ENCODE measurements around the gene NIM1K. TPM values are rescaled to one million over a fixed set of nuclear protein-coding genes. Genes with fewer than 3 reads are reported as not detected.
A peak's percentile ranks its signal among the peaks of the same experiment; 100 is the strongest.

Gene NIM1K
- total and polyA plus RNA-seq, 2 donors from 2014 or later = 0.32 to 0.60 TPM

DNA sequence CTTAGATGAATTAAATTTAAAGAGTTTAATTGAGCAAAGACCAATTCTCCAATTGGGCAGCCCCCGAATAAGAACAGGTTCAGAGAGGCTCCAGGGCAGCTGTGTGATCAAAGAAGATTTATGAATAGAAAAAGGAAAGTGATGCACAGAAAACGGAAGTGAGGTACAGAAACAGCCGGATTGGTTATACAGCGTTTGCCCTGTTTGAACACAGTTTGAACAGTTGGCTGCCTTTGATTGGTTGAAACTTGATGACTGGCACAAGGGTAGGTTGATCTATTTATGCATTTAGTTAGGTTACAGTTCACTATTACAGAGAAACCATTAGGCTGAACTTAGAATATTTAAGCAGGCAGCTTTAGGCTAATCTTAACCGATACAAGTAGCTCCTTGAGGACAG is 29.5 kb downstream of the NIM1K start:
- no peaks in the 10 kb centered on the region for H3K9me3 ChIP-seq (ENCODE audit: control insufficient read depth in 2 of 3, insufficient read depth in 1 of 3, low read length in 3 of 3)
- DNase-seq = no peak
- H3K27ac ChIP-seq (ENCODE audit: low read depth in 2 of 2, low read length in 2 of 2) = no peak overlapping the region
- H3K4me3 ChIP-seq (ENCODE audit: low read length in 3 of 3) = no peak overlapping the region
- no peak for FAIRE-seq
- H3K36me3 ChIP-seq (ENCODE audit: control insufficient read depth in 2 of 3, insufficient read depth in 3 of 3, low read length in 3 of 3) = no peaks in the 10 kb centered on the region
- no peaks in the 10 kb centered on the region for H3K27me3 ChIP-seq (ENCODE audit: control insufficient read depth, insufficient read depth, low read length)
- intact Hi-C loops (cut with DNase I) = no loop called here
- TF ChIP-seq CTCF (IDR thresholded peaks at IDR 0.05; ENCODE audit: borderline replicate concordance, extremely low read depth, insufficient read depth) = no peak
- H3K4me1 ChIP-seq (ENCODE audit: control insufficient read depth in 2 of 3, insufficient read depth in 2 of 3, low read depth in 1 of 3, low read length in 3 of 3) = no peaks in the 10 kb centered on the region
- no peak overlapping the region for H3K9ac ChIP-seq (ENCODE audit: low read length in 3 of 3)

- no peak overlapping the region for H3K4me3 ChIP-seq (ENCODE audit: low read length in 3 of 3)
- no peaks in the 10 kb centered on the region for H3K4me1 ChIP-seq (ENCODE audit: control insufficient read depth in 2 of 3, insufficient read depth in 2 of 3, low read depth in 1 of 3, low read length in 3 of 3)
- no peak for FAIRE-seq
- TF ChIP-seq CTCF (IDR thresholded peaks at IDR 0.05; ENCODE audit: borderline replicate concordance, extremely low read depth, insufficient read depth) = no peak
- H3K9me3 ChIP-seq (ENCODE audit: control insufficient read depth in 2 of 3, insufficient read depth in 1 of 3, low read length in 3 of 3) = no peaks in the 10 kb centered on the region
- no peaks in the 10 kb centered on the region for H3K27me3 ChIP-seq (ENCODE audit: control insufficient read depth, insufficient read depth, low read length)
- H3K9ac ChIP-seq (ENCODE audit: low read length in 3 of 3) = no peak overlapping the region
- DNase-seq = no peak
- H3K27ac ChIP-seq (ENCODE audit: low read depth in 2 of 2, low read length in 2 of 2) = no peak overlapping the region
- no peaks in the 10 kb centered on the region for H3K36me3 ChIP-seq (ENCODE audit: control insufficient read depth in 2 of 3, insufficient read depth in 3 of 3, low read length in 3 of 3)
- intact Hi-C loops (cut with DNase I) = no loop called here
Measured at GRCh38 chr5:43225649-43226245, 33.7 kb downstream of the NIM1K start.

- Histone ChIP-seq H3K27ac (ENCODE audit: low read depth in 2 of 2, low read length in 2 of 2) (no peak overlapping the region), H3K4me3 (ENCODE audit: low read length in 3 of 3) (no peak overlapping the region), H3K36me3 (ENCODE audit: control insufficient read depth in 2 of 3, insufficient read depth in 3 of 3, low read length in 3 of 3) (no peaks in the 10 kb centered on the region), H3K9ac (ENCODE audit: low read length in 3 of 3) (no peak overlapping the region), H3K27me3 (ENCODE audit: control insufficient read depth, insufficient read depth, low read length) (no peaks in the 10 kb centered on the region), H3K9me3 (ENCODE audit: control insufficient read depth in 2 of 3, insufficient read depth in 1 of 3, low read length in 3 of 3) (no peaks in the 10 kb centered on the region), H3K4me1 (ENCODE audit: control insufficient read depth in 2 of 3, insufficient read depth in 2 of 3, low read depth in 1 of 3, low read length in 3 of 3) (no peaks in the 10 kb centered on the region)
- peak in 1 of 5 donors; percentile 40 for DNase-seq
- TF ChIP-seq CTCF (IDR thresholded peaks at IDR 0.05; ENCODE audit: borderline replicate concordance, extremely low read depth, insufficient read depth) = peak; percentile 36
- FAIRE-seq = no peak
- intact Hi-C loops (cut with DNase I) = no loop called here
Measured at GRCh38 chr5:43227655-43228054, 35.6 kb downstream of the NIM1K start.

DNA sequence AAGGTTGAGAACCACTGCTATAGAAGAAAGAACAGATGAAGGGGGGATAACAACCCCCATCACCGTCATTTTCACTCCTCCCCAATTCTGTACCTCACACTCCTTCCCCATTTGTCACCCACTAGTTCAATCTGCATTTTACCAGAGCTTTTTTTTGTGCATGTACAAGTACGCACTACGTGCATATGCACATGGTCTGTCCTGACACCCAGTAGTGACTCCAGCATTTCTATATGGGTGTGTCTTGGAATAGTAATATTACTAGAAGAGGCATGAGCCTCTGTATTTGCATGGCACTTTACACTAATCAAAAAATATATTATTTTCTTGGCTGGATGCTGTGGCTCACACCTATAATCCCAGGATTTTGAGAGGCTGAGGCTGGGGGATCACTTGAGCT is 38.7 kb downstream of the NIM1K start:
- H3K4me3 ChIP-seq (ENCODE audit: low read length in 3 of 3) = no peak overlapping the region
- H3K9me3 ChIP-seq (ENCODE audit: control insufficient read depth in 2 of 3, insufficient read depth in 1 of 3, low read length in 3 of 3) = no peaks in the 10 kb centered on the region
- H3K27me3 ChIP-seq (ENCODE audit: control insufficient read depth, insufficient read depth, low read length) = no peaks in the 10 kb centered on the region
- FAIRE-seq = no peak
- H3K27ac ChIP-seq (ENCODE audit: low read depth in 2 of 2, low read length in 2 of 2) = no peak overlapping the region
- no peaks in the 10 kb centered on the region for H3K4me1 ChIP-seq (ENCODE audit: control insufficient read depth in 2 of 3, insufficient read depth in 2 of 3, low read depth in 1 of 3, low read length in 3 of 3)
- no peak for TF ChIP-seq CTCF (IDR thresholded peaks at IDR 0.05; ENCODE audit: borderline replicate concordance, extremely low read depth, insufficient read depth)
- no peak for DNase-seq
- intact Hi-C loops (cut with DNase I) = no loop called here
- no peaks in the 10 kb centered on the region for H3K36me3 ChIP-seq (ENCODE audit: control insufficient read depth in 2 of 3, insufficient read depth in 3 of 3, low read length in 3 of 3)
- no peak overlapping the region for H3K9ac ChIP-seq (ENCODE audit: low read length in 3 of 3)

Measured in kidney (tissue), 14 donors.